K562 (cell line): Measurements from ENCODE around the gene FGFRL1.

Source experiments
- CHCHD3 ChIP-seq: fragments of 250-450 bp; sonication (Bioruptor Pico); IDR thresholded peaks from 2 replicates; pipeline ENCODE4 v2.1.2; 2022; ENCODE audit warnings: mild to moderate bottlenecking
- CREB1 ChIP-seq, 2 experiments: sonication (generic) in 1 of 2; formaldehyde crosslinking in 1 of 2; IDR thresholded peaks; 2 replicates each; pipeline versions ENCODE4 v1.6.1 to v1.8.0; 2012 to 2022; ENCODE audit warnings: inconsistent platforms in 1 of 2, mild to moderate bottlenecking in 1 of 2, missing genetic modification reagents in 1 of 2, moderate library complexity in 1 of 2
- CTCF ChIP-seq, 3 experiments: IDR thresholded peaks in 2 of 3; conservative IDR thresholded peaks in 1 of 3; 2 replicates each; pipeline ENCODE4 v1.5.1; 2011 to 2012; ENCODE audit warnings: low read length in 3 of 3, mild to moderate bottlenecking in 3 of 3, control low read depth in 2 of 3, improper control_type of control experiment in 1 of 3, inconsistent platforms in 1 of 3, low read depth in 1 of 3, mixed read lengths in 1 of 3, moderate library complexity in 1 of 3; ENCODE audit not compliant: insufficient read depth in 2 of 3
- EZH2 ChIP-seq: IDR thresholded peaks from 2 replicates; pipeline ENCODE4 v1.6.1; 2012; ENCODE audit warnings: low read depth, mild to moderate bottlenecking, inconsistent platforms, low read length, borderline replicate concordance
- FOXA1 ChIP-seq: fragments of 450-650 bp; IDR thresholded peaks from 2 replicates; pipeline ENCODE4 v1.6.1; 2016; ENCODE audit warnings: mild to moderate bottlenecking, borderline replicate concordance
- GATA2 ChIP-seq: sonication (generic); formaldehyde crosslinking; IDR thresholded peaks from 2 replicates; pipeline ENCODE4 v1.4.0; 2020; ENCODE audit warnings: mild to moderate bottlenecking, missing genetic modification reagents
- HDAC6 ChIP-seq: IDR thresholded peaks from 2 replicates; pipeline ENCODE4 v1.6.1; 2012; ENCODE audit warnings: low read depth, mild to moderate bottlenecking, control low read depth, inconsistent platforms, low read length, moderate library complexity
- HMG20B ChIP-seq: fragments of 250-450 bp; sonication (Bioruptor Pico); IDR thresholded peaks from 2 replicates; pipeline ENCODE4 v1.5.0; 2021; ENCODE audit warnings: mild to moderate bottlenecking
- HOMEZ ChIP-seq: fragments of 250-450 bp; sonication (Bioruptor Pico); IDR thresholded peaks from 2 replicates; pipeline ENCODE4 v1.4.0; 2020; ENCODE audit warnings: mild to moderate bottlenecking, moderate library complexity
- MAFF ChIP-seq: IDR thresholded peaks from 2 replicates; pipeline ENCODE4 v1.6.1; 2012; ENCODE audit warnings: low read length, improper control_type of control experiment
- MNT ChIP-seq, 2 experiments: fragments of 450-650 bp; conservative IDR thresholded peaks; 2 replicates each; pipeline ENCODE4 v1.6.1; 2017; ENCODE audit warnings: mild to moderate bottlenecking in 2 of 2, moderate library complexity in 2 of 2
- MYBL2 ChIP-seq, 2 experiments: fragments of 450-650 bp in 1 of 2; sonication (generic) in 1 of 2; formaldehyde crosslinking in 1 of 2; IDR thresholded peaks; 2 replicates each; pipeline versions ENCODE4 v1.6.1 to v1.8.1; 2017 to 2022; ENCODE audit warnings: borderline replicate concordance in 1 of 2, inconsistent platforms in 1 of 2, low read depth in 1 of 2, mild to moderate bottlenecking in 1 of 2, missing genetic modification reagents in 1 of 2, moderate library complexity in 1 of 2
- SREBF2 ChIP-seq: sonication (generic); formaldehyde crosslinking; IDR thresholded peaks from 2 replicates; pipeline ENCODE4 v1.4.0; 2020; ENCODE audit warnings: mild to moderate bottlenecking, missing genetic modification reagents

GRCh38 chr4:1019729-1020470, 8.5 kb downstream of the FGFRL1 start:
- TF ChIP-seq MYBL2 (IDR thresholded peaks at IDR 0.05; ENCODE audit: low read depth) (no peak), MYBL2 (CRISPR knock-in tag; IDR thresholded peaks at IDR 0.05; ENCODE audit: borderline replicate concordance) (no peak), CTCF (IDR thresholded peaks at IDR 0.05 in 2 of 3, conservative IDR thresholded peaks at IDR 0.05 in 1 of 3; ENCODE audit: insufficient read depth in 2 of 3, low read depth in 1 of 3, low read length in 3 of 3) (no peak), EZH2 (no peak), GATA2 (CRISPR knock-in tag) (no peak), MNT (conservative IDR thresholded peaks at IDR 0.05) (no peak), MAFF (no peak), CHCHD3 (CRISPR knock-in tag) (no peak), CREB1 (IDR thresholded peaks at IDR 0.05) (no peak), CREB1 (CRISPR knock-in tag; IDR thresholded peaks at IDR 0.05) (no peak), HOMEZ (CRISPR knock-in tag) (no peak), HDAC6 (no peak), SREBF2 (no peak), HMG20B (CRISPR knock-in tag) (no peak), FOXA1 (no peak)
